Glomerular visceral epithelial cell (primary cell): Measurements from ENCODE around the gene LRRTM4.
"Not testable (repeated sequence)": the region's sequence is repeated elsewhere in the genome, so short reads cannot be mapped to it uniquely, and the experiment has no call there.

Source experiments
- DNase-seq: peaks from one replicate; pipeline ENCODE4 v3.0.0-alpha.2; 2016; ENCODE audit errors: extremely low spot score

Gene LRRTM4

GRCh38 chr2:76866464-76866863, 655.7 kb downstream of the LRRTM4 start:
- no peak for DNase-seq

GRCh38 chr2:76862901-76863300, 659.3 kb downstream of the LRRTM4 start:
- DNase-seq: no peak

- DNase-seq: no peak
Measured at GRCh38 chr2:76861708-76862107, 660.5 kb downstream of the LRRTM4 start.

- no peak for DNase-seq
Measured at GRCh38 chr2:76851000-76851399, 671.2 kb downstream of the LRRTM4 start.

GRCh38 chr2:76849086-76849485, 673.1 kb downstream of the LRRTM4 start:
- DNase-seq: no peak

- no peak for DNase-seq
Measured at GRCh38 chr2:76839826-76840225, 682.4 kb downstream of the LRRTM4 start.

GRCh38 chr2:76829374-76830234, 692.6 kb downstream of the LRRTM4 start:
- no peak for DNase-seq

GRCh38 chr2:76826691-76827090, 695.5 kb downstream of the LRRTM4 start:
- DNase-seq: no peak

GRCh38 chr2:76825140-76825970, 696.8 kb downstream of the LRRTM4 start:
- DNase-seq: no peak

- DNase-seq: no peak
Measured at GRCh38 chr2:76821731-76822130, 700.4 kb downstream of the LRRTM4 start.

- DNase-seq: no peak
Measured at GRCh38 chr2:76813084-76813483, 709.1 kb downstream of the LRRTM4 start.

GRCh38 chr2:76812156-76812555, 710.0 kb downstream of the LRRTM4 start:
- DNase-seq: no peak

GRCh38 chr2:76809136-76809535, 713.0 kb downstream of the LRRTM4 start:
- no peak for DNase-seq

- no peak for DNase-seq
Measured at GRCh38 chr2:76808732-76809131, 713.4 kb downstream of the LRRTM4 start.

- no peak for DNase-seq
Measured at GRCh38 chr2:76793647-76794334, 728.4 kb downstream of the LRRTM4 start.

GRCh38 chr2:76781313-76781712, 740.9 kb downstream of the LRRTM4 start:
- not testable (repeated sequence) for DNase-seq

GRCh38 chr2:76763276-76763675, 758.9 kb downstream of the LRRTM4 start:
- DNase-seq: no peak

GRCh38 chr2:76760367-76760704, 761.8 kb downstream of the LRRTM4 start:
- no peak for DNase-seq

- DNase-seq: no peak
Measured at GRCh38 chr2:76759634-76760366, 762.4 kb downstream of the LRRTM4 start.

GRCh38 chr2:76752506-76752905, 769.7 kb downstream of the LRRTM4 start:
- DNase-seq: no peak

- DNase-seq: no peak
Measured at GRCh38 chr2:76749858-76750257, 772.3 kb downstream of the LRRTM4 start.
